Upper lobe of left lung (tissue), 6 donors: Measurements from ENCODE around the gene TMEM181. TPM values are rescaled to one million over a fixed set of nuclear protein-coding genes. Genes with fewer than 3 reads are reported as not detected.
"Not testable (repeated sequence)": the region's sequence is repeated elsewhere in the genome, so short reads cannot be mapped to it uniquely, and the experiment has no call there.

Source experiments
- ATAC-seq, 2 donors: fragments of 200-7000 bp; cut with Tn5 transposase; one replicate each; pipeline ENCODE4 v1.9.1; 2022; ENCODE audit warnings: mild to moderate bottlenecking in 2 of 2, moderate library complexity in 2 of 2; ENCODE audit not compliant: low FRiP score in 2 of 2
- DNase-seq, 2 donors: peaks; one replicate each; pipeline ENCODE4 v3.0.0-alpha.2; 2019 to 2020
- H3K27ac ChIP-seq, 4 donors: fragments of 200-600 bp; sonication (generic); one replicate each; pipeline ENCODE4 v1.5.1; 2016 to 2019
- H3K27me3 ChIP-seq, 4 donors: fragments of 200-600 bp; sonication (generic); one replicate each; pipeline ENCODE4 v1.5.1; 2017 to 2019
- H3K36me3 ChIP-seq, 4 donors: fragments of 200-600 bp; sonication (generic); one replicate each; pipeline ENCODE4 v1.5.1; 2016 to 2019
- H3K4me1 ChIP-seq, 4 donors: fragments of 200-600 bp; sonication (generic); one replicate each; pipeline ENCODE4 v1.5.1; 2018 to 2019
- H3K4me3 ChIP-seq, 4 donors: fragments of 200-600 bp; sonication (generic); one replicate each; pipeline ENCODE4 v1.5.1; 2017 to 2019; ENCODE audit warnings: mild to moderate bottlenecking in 2 of 4, moderate library complexity in 1 of 4
- H3K9me3 ChIP-seq, 4 donors: fragments of 200-600 bp; sonication (generic); one replicate each; pipeline ENCODE4 v1.5.1; 2018 to 2019
- CTCF ChIP-seq, 6 experiments: fragments of 450-650 bp in 4 of 6; fragments of 200-600 bp in 2 of 6; sonication (generic) in 2 of 6; IDR thresholded peaks; one replicate each; pipeline ENCODE4 v1.5.1; 2016 to 2019; ENCODE audit warnings: antibody characterized with exemption in 6 of 6
- EP300 ChIP-seq, 4 donors: sonication (generic); formaldehyde crosslinking; IDR thresholded peaks; one replicate each; pipeline ENCODE4 v1.5.1; 2017; ENCODE audit warnings: antibody characterized with exemption in 4 of 4, control low read depth in 2 of 4
- POLR2A ChIP-seq, 4 donors: fragments of 450-650 bp; IDR thresholded peaks; one replicate each; pipeline ENCODE4 v1.5.1; 2016 to 2017; ENCODE audit warnings: antibody characterized with exemption in 4 of 4, mild to moderate bottlenecking in 2 of 4
- POLR2AphosphoS5 ChIP-seq, 2 donors: sonication (generic); formaldehyde crosslinking; IDR thresholded peaks; one replicate each; pipeline ENCODE4 v1.5.1; 2017; ENCODE audit warnings: antibody characterized with exemption in 2 of 2
- WGBS, 2 donors: methylation state at CpG; one replicate each; pipeline ENCODE4 v1.1.5; 2017 to 2018; 5-methylcytosine and 5-hydroxymethylcytosine counted together
- total RNA-seq, 6 donors: library from RNA; depleted of rRNA in 4 of 6; stranded (reverse); fragments of >200 nt in 4 of 6; gene quantifications; one replicate each; pipeline versions ENCODE4 v1.1.0 to v1.2.1, GENCODE V29; 2016 to 2021
- donor health status: DM: no; HTN: no; CAD: no; lungs with moderate emphysema.
- donor health status: DM: no; HTN: yes; CAD: no; lungs with severe emphysema.

The TMEM181 gene
- total RNA-seq, 6 donors from 2014 or later = 11.5 to 27.6 (median 18.9) TPM

GRCh38 chr6:158667360-158667981 lies 107.6 kb downstream of the TMEM181 start:
- no peaks in the 10 kb centered on the region for H3K36me3 ChIP-seq
- ATAC-seq (no peak), DNase-seq (no peak)
- 65 to 66% methylated on average over 8 of the region's 8 CpGs for WGBS, 2 donors
- no peaks in the 10 kb centered on the region for H3K27me3 ChIP-seq
- TF ChIP-seq POLR2AphosphoS5 (IDR thresholded peaks at IDR 0.05) = no peak
- TF ChIP-seq EP300 (IDR thresholded peaks at IDR 0.05) = no peak
- peak in 1 of 4 donors; percentile 41 for TF ChIP-seq POLR2A (IDR thresholded peaks at IDR 0.05)
- TF ChIP-seq CTCF (IDR thresholded peaks at IDR 0.05) = no peak
- H3K4me1 ChIP-seq = peaks cover 18 to 47% (median 34%) of the 10 kb centered on the region in 4 donors
- H3K27ac ChIP-seq = peak overlapping the region; percentile 79 to 87 (median 86)
- H3K9me3 ChIP-seq = no peaks in the 10 kb centered on the region
- no peak overlapping the region for H3K4me3 ChIP-seq

GRCh38 chr6:158668707-158669103 lies 108.8 kb downstream of the TMEM181 start:
- 68 to 79% methylated on average over 7 of the region's 7 CpGs for WGBS, 2 donors

DNA sequence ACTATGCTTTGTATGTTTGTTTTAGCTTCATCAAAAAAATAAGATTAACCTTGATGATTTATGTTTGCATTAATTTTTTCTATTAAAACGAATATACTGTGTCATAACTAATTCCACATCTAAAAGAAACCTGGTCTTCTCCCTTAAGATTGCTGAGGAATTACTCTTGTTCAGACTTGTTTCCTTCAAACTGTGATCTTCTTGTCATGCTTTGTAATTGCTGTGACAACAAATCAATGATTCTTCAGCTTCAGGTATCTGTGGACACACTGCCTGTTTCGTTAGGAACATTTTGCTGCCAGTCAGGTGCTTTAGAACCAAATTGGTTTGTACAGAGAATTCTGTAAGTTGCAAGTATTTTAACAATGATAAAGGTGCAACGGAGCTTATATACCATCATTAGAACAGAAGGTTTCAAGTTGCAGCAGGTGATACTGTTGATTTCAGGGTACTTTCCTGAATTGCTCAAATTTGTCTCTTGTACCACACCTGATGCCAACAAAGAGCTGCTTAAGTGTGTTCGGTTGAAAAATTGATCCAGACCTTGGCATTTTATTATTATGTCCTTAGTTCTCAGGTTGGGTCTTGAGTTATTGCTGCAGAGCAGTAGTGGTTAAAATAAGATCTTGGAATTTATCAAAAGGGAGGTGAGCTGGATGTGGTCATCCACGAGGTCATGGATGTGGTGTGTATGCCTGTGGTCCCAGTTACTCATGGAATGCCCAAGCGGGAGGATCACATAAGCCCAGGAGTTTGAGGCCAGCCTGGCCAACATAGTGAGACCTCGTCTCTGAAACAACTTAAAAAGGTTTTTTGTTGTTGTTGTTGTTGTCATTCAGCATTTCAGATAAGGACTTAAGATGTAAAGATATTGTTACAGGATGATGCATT lies 109.5 kb downstream of the TMEM181 start:
- 69 to 73% methylated on average over 7 of the region's 7 CpGs for WGBS, 2 donors
- DNase-seq = no peak
- TF ChIP-seq POLR2AphosphoS5 (IDR thresholded peaks at IDR 0.05) = no peak
- TF ChIP-seq POLR2A (IDR thresholded peaks at IDR 0.05) = no peak
- TF ChIP-seq EP300 (IDR thresholded peaks at IDR 0.05) = no peak
- no peak for TF ChIP-seq CTCF (IDR thresholded peaks at IDR 0.05)

More at GRCh38 chr6:158668707-158669103, 108.8 kb downstream of the TMEM181 start:
- DNase-seq (no peak), ATAC-seq (no peak)
- Histone ChIP-seq H3K36me3 (no peaks in the 10 kb centered on the region), H3K4me1 (peaks cover 13 to 45% (median 30%) of the 10 kb centered on the region in 4 donors), H3K27me3 (no peaks in the 10 kb centered on the region), H3K27ac (peak overlapping the region; percentile 79 to 87 (median 86)), H3K9me3 (no peaks in the 10 kb centered on the region), H3K4me3 (no peak overlapping the region)
- TF ChIP-seq POLR2A (IDR thresholded peaks at IDR 0.05) = no peak
- no peak for TF ChIP-seq EP300 (IDR thresholded peaks at IDR 0.05)
- TF ChIP-seq CTCF (IDR thresholded peaks at IDR 0.05) = no peak
- no peak for TF ChIP-seq POLR2AphosphoS5 (IDR thresholded peaks at IDR 0.05)

GRCh38 chr6:158672119-158672518 lies 112.2 kb downstream of the TMEM181 start:
- not testable (repeated sequence) for ATAC-seq, H3K27ac ChIP-seq, H3K27me3 ChIP-seq, H3K9me3 ChIP-seq, H3K36me3 ChIP-seq, DNase-seq, H3K4me3 ChIP-seq
- peaks cover 9 to 26% (median 17%) of the 10 kb centered on the region in 4 donors for H3K4me1 ChIP-seq
- 84 to 91% methylated on average over 8 of the region's 8 CpGs for WGBS, 2 donors

More for the DNA sequence above, 109.5 kb downstream of the TMEM181 start:
- no peak for ATAC-seq
- H3K36me3 ChIP-seq = no peaks in the 10 kb centered on the region
- H3K27ac ChIP-seq = peak overlapping the region in 2 of 4 donors; percentile 85 to 87
- H3K4me3 ChIP-seq = no peak overlapping the region
- no peaks in the 10 kb centered on the region for H3K9me3 ChIP-seq
- no peaks in the 10 kb centered on the region for H3K27me3 ChIP-seq
- H3K4me1 ChIP-seq = peaks cover 13 to 40% (median 28%) of the 10 kb centered on the region in 4 donors

- Histone ChIP-seq H3K27me3 (no peaks in the 10 kb centered on the region), H3K27ac (no peak overlapping the region), H3K9me3 (no peaks in the 10 kb centered on the region), H3K36me3 (no peaks in the 10 kb centered on the region), H3K4me3 (no peak overlapping the region), H3K4me1 (peaks cover 8 to 20% (median 12%) of the 10 kb centered on the region in 4 donors)
- ATAC-seq (no peak), DNase-seq (no peak)
- WGBS, 2 donors = 89 to 90% methylated on average over 6 of the region's 6 CpGs
- TF ChIP-seq CTCF (IDR thresholded peaks at IDR 0.05) = no peak
- TF ChIP-seq POLR2AphosphoS5 (IDR thresholded peaks at IDR 0.05) = no peak
- TF ChIP-seq EP300 (IDR thresholded peaks at IDR 0.05) = no peak
- TF ChIP-seq POLR2A (IDR thresholded peaks at IDR 0.05) = no peak
Observed at GRCh38 chr6:158672726-158673125, 112.8 kb downstream of the TMEM181 start.
